Measurements from ENCODE around the gene ALKBH5.
A peak's percentile ranks its signal among the peaks of the same experiment; 100 is the strongest.

The ALKBH5 gene

GRCh38 chr17:18191236-18191667 lies 7.6 kb downstream of the ALKBH5 start:
- H3K27me3 ChIP-seq (ENCODE audit: control insufficient read depth, insufficient read depth, low read length), result no peaks in the 10 kb centered on the region
- TF ChIP-seq, protein P1, sequence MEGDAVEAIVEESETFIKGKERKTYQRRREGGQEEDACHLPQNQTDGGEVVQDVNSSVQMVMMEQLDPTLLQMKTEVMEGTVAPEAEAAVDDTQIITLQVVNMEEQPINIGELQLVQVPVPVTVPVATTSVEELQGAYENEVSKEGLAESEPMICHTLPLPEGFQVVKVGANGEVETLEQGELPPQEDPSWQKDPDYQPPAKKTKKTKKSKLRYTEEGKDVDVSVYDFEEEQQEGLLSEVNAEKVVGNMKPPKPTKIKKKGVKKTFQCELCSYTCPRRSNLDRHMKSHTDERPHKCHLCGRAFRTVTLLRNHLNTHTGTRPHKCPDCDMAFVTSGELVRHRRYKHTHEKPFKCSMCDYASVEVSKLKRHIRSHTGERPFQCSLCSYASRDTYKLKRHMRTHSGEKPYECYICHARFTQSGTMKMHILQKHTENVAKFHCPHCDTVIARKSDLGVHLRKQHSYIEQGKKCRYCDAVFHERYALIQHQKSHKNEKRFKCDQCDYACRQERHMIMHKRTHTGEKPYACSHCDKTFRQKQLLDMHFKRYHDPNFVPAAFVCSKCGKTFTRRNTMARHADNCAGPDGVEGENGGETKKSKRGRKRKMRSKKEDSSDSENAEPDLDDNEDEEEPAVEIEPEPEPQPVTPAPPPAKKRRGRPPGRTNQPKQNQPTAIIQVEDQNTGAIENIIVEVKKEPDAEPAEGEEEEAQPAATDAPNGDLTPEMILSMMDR (IDR thresholded peaks at IDR 0.05), result no peak
- H3K4me2 ChIP-seq (ENCODE audit: low read length), result peak overlapping the region; percentile 9
- H3K9me3 ChIP-seq (ENCODE audit: control insufficient read depth, low read length), result no peaks in the 10 kb centered on the region
- no peak overlapping the region for H3K9ac ChIP-seq
- peaks cover 81% of the 10 kb centered on the region for H3K79me2 ChIP-seq
- H3K36me3 ChIP-seq (ENCODE audit: control insufficient read depth, insufficient read depth, low read length), result no peaks in the 10 kb centered on the region
- no peak overlapping the region for H3K4me3 ChIP-seq (ENCODE audit: low read depth, low read length)
- H3K27ac ChIP-seq, result peak overlapping the region; percentile 45
- peaks cover 46% of the 10 kb centered on the region for H3K4me1 ChIP-seq
- H2AFZ ChIP-seq, result no peak overlapping the region

- TF ChIP-seq, protein P1 (IDR thresholded peaks at IDR 0.05), result no peak
- H3K27ac ChIP-seq, result no peak overlapping the region
- H3K36me3 ChIP-seq (ENCODE audit: control insufficient read depth, insufficient read depth, low read length), result no peaks in the 10 kb centered on the region
Measured at GRCh38 chr17:18191967-18192366, 8.3 kb downstream of the ALKBH5 start.

DNA sequence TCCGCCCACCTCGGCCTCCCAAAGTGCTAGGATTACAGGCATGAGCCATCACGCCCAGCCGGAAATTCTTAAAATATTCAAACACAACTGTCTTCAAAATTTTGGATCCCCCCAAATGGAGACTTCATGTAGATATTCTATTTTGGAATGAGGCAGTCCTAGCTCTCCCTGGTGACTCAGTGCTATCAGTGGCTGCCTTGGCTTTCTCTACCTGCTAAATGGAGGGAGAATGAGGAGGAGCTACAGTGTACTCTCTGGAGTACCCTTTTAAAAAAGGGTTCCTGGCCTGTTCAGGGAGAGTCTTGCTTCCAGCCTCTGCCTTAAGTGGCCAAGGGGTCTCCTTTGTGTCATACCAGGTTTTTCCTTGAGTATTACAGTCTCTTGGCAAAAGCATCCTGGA lies 10.8 kb downstream of the ALKBH5 start:
- Histone ChIP-seq H3K79me2 (peaks cover 76% of the 10 kb centered on the region), H3K4me2 (ENCODE audit: low read length) (no peak overlapping the region), H2AFZ (no peak overlapping the region), H3K4me1 (peaks cover 24% of the 10 kb centered on the region), H3K9me3 (ENCODE audit: control insufficient read depth, low read length) (no peaks in the 10 kb centered on the region), H3K27ac (no peak overlapping the region), H3K4me3 (ENCODE audit: low read depth, low read length) (no peak overlapping the region), H3K27me3 (ENCODE audit: control insufficient read depth, insufficient read depth, low read length) (no peaks in the 10 kb centered on the region), H3K9ac (no peak overlapping the region), H3K36me3 (ENCODE audit: control insufficient read depth, insufficient read depth, low read length) (no peaks in the 10 kb centered on the region)
- TF ChIP-seq, protein P1 (IDR thresholded peaks at IDR 0.05), result no peak

More at GRCh38 chr17:18191967-18192366, 8.3 kb downstream of the ALKBH5 start:
- no peaks in the 10 kb centered on the region for H3K27me3 ChIP-seq (ENCODE audit: control insufficient read depth, insufficient read depth, low read length)
- H3K4me3 ChIP-seq (ENCODE audit: low read depth, low read length), result no peak overlapping the region
- H3K79me2 ChIP-seq, result peaks cover 77% of the 10 kb centered on the region
- peaks cover 41% of the 10 kb centered on the region for H3K4me1 ChIP-seq
- H3K9me3 ChIP-seq (ENCODE audit: control insufficient read depth, low read length), result no peaks in the 10 kb centered on the region
- no peak overlapping the region for H2AFZ ChIP-seq
- H3K4me2 ChIP-seq (ENCODE audit: low read length), result no peak overlapping the region
- H3K9ac ChIP-seq, result no peak overlapping the region

DNA sequence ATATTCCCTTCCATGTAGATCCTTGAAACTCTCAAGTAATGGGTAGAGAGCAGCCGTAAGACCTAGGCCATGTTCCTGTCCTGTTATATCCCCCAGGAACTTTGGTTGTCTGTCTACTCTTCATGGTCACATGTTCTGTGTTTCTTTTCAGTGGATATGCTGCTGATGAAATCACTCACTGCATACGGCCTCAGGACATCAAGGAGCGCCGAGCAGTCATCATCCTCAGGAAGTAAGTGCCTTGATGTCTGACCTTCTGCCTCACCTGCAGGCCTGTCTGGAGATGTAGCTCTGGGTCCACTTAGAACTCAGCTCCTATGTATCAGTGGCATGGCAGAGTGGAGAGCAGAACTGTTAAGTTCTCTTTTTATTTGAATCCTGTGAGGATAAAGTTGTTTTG lies 11.2 kb downstream of the ALKBH5 start:
- TF ChIP-seq, protein P1 (IDR thresholded peaks at IDR 0.05), result no peak
- Histone ChIP-seq H3K27me3 (ENCODE audit: control insufficient read depth, insufficient read depth, low read length) (no peaks in the 10 kb centered on the region), H3K79me2 (peaks cover 73% of the 10 kb centered on the region), H3K4me2 (ENCODE audit: low read length) (no peak overlapping the region), H2AFZ (no peak overlapping the region), H3K9me3 (ENCODE audit: control insufficient read depth, low read length) (no peaks in the 10 kb centered on the region), H3K27ac (no peak overlapping the region), H3K36me3 (ENCODE audit: control insufficient read depth, insufficient read depth, low read length) (no peaks in the 10 kb centered on the region), H3K4me3 (ENCODE audit: low read depth, low read length) (no peak overlapping the region), H3K9ac (no peak overlapping the region), H3K4me1 (peaks cover 23% of the 10 kb centered on the region)

GRCh38 chr17:18195246-18195645 lies 11.6 kb downstream of the ALKBH5 start:
- TF ChIP-seq, protein P1 (IDR thresholded peaks at IDR 0.05), result no peak
- Histone ChIP-seq H3K4me1 (peaks cover 19% of the 10 kb centered on the region), H3K9me3 (ENCODE audit: control insufficient read depth, low read length) (no peaks in the 10 kb centered on the region), H3K4me3 (ENCODE audit: low read depth, low read length) (no peak overlapping the region), H3K27me3 (ENCODE audit: control insufficient read depth, insufficient read depth, low read length) (no peaks in the 10 kb centered on the region), H3K36me3 (ENCODE audit: control insufficient read depth, insufficient read depth, low read length) (no peaks in the 10 kb centered on the region), H3K4me2 (ENCODE audit: low read length) (no peak overlapping the region), H3K9ac (no peak overlapping the region), H2AFZ (no peak overlapping the region), H3K79me2 (peaks cover 69% of the 10 kb centered on the region), H3K27ac (no peak overlapping the region)
